H1 (cell line): ENCODE measurements around the gene TMEM151B. TPM values are rescaled to one million over a fixed set of nuclear protein-coding genes. Genes with fewer than 3 reads are reported as not detected.

ENCODE experiments used
- ASH2L ChIP-seq: fragments of 200-600, 300-600 bp; sonication (generic); IDR thresholded peaks from one replicate; pipeline ENCODE4 v1.7.1; 2017; ENCODE audit warnings: low read length
- CTCF ChIP-seq, 3 experiments: IDR thresholded peaks; 1 replicate in 2 of 3; 2 replicates in 1 of 3; pipeline versions ENCODE4 v1.5.1 to v1.6.1; 2011; ENCODE audit warnings: low read length in 3 of 3, mild to moderate bottlenecking in 3 of 3, inconsistent platforms in 2 of 3, low read depth in 1 of 3, moderate library complexity in 1 of 3; ENCODE audit not compliant: insufficient read depth in 1 of 3; ENCODE audit errors: control extremely low read depth in 1 of 3
- SIN3A ChIP-seq, 2 experiments: IDR thresholded peaks in 1 of 2; conservative IDR thresholded peaks in 1 of 2; 2 replicates each; pipeline ENCODE4 v1.6.1; 2011 to 2012; ENCODE audit warnings: low read length in 2 of 2, improper control_type of control experiment in 1 of 2, low read depth in 1 of 2, mild to moderate bottlenecking in 1 of 2
- polyA plus RNA-seq, 7 experiments: library from polyadenylated mRNA; depleted of rRNA in 3 of 7; stranded (reverse) in 5 of 7; unstranded in 2 of 7; fragments of >200 nt in 5 of 7; fragments of 200-250 nt in 2 of 7; gene quantifications; 1 replicate in 5 of 7; 2 replicates in 1 of 7; 4 replicates in 1 of 7; pipeline versions ENCODE4 v1.2.1 to v1.2.3, GENCODE V29; 2011 to 2013; ENCODE audit warnings: missing spikeins in 2 of 7, mixed read lengths in 2 of 7
- total RNA-seq: library from RNA; stranded (reverse); fragmentation: NEBNext Ultra II Directional; extraction: Animal tissue kit (Norgen Biotek cat#: 25700); gene quantifications from 2 replicates; pipeline ENCODE4 v1.2.1, GENCODE V29; 2021

The TMEM151B gene
- total and polyA plus RNA-seq, 2 of the 8 experiments (the other 6 are each of a cell fraction or from before 2014, with no cell fraction given), result 8.0 to 15.5 TPM

- peak in 1 of 2 experiments; percentile 49; a peak in 1 of 4 replicates for TF ChIP-seq SIN3A (conservative IDR thresholded peaks at IDR 0.05 in 1 of 2, IDR thresholded peaks at IDR 0.05 in 1 of 2; ENCODE audit: low read depth in 1 of 2, low read length in 2 of 2)
- no peak for TF ChIP-seq ASH2L
- peak; percentile 73 to 87 (median 85) for TF ChIP-seq CTCF (IDR thresholded peaks at IDR 0.05; ENCODE audit: control extremely low read depth in 1 of 3, insufficient read depth in 1 of 3, low read depth in 1 of 3, low read length in 3 of 3)
These were observed 68.2 kb downstream of the TMEM151B start (continued) for GRCh38 chr6:44338228-44339122.
